Natural killer cell (primary cell): Measurements from ENCODE around the gene CCDC73. TPM values are rescaled to one million over a fixed set of nuclear protein-coding genes. Genes with fewer than 3 reads are reported as not detected.
"Not testable (repeated sequence)": the region's sequence is repeated elsewhere in the genome, so short reads cannot be mapped to it uniquely, and the experiment has no call there.

Experiments
- ATAC-seq, 3 donors: fragments of 150-1000 bp in 2 of 3; fragments of 200-7000 bp in 1 of 3; cut with Tn5 transposase; 1 replicate in 1 of 3; 2 replicates in 2 of 3; pipeline ENCODE4 v1.10.0; 2021; ENCODE audit warnings: mild to moderate bottlenecking in 2 of 3, moderate library complexity in 2 of 3
- DNase-seq, 2 donors: peaks; one replicate each; pipeline versions ENCODE4 v3.0.0 to v3.0.0-alpha.2; 2013 to 2021; ENCODE audit warnings: mixed read lengths in 1 of 2
- H3K27ac ChIP-seq: one replicate; pipeline ENCODE4 v1.5.1; 2013; ENCODE audit warnings: mild to moderate bottlenecking, low read length
- H3K27me3 ChIP-seq: one replicate; pipeline ENCODE4 v1.6.1; 2013; ENCODE audit warnings: low read length; ENCODE audit not compliant: control insufficient read depth, insufficient read depth
- H3K36me3 ChIP-seq: one replicate; pipeline ENCODE4 v1.6.1; 2013; ENCODE audit warnings: low read length; ENCODE audit not compliant: control insufficient read depth, insufficient read depth
- H3K4me1 ChIP-seq: one replicate; pipeline ENCODE4 v1.6.1; 2013; ENCODE audit warnings: low read length; ENCODE audit not compliant: control insufficient read depth, insufficient read depth
- H3K4me3 ChIP-seq: one replicate; pipeline ENCODE4 v1.5.1; 2013; ENCODE audit warnings: low read length
- H3K9me3 ChIP-seq: one replicate; pipeline ENCODE4 v1.6.1; 2013; ENCODE audit warnings: low read length; ENCODE audit not compliant: control insufficient read depth, insufficient read depth
- H3K27ac Mint-ChIP-seq, 2 donors: one replicate each; pipeline ENCODE4 v1.8.0; 2022; ENCODE audit warnings: mild to moderate bottlenecking in 2 of 2, mixed read lengths in 2 of 2, moderate library complexity in 1 of 2
- H3K27me3 Mint-ChIP-seq, 2 donors: one replicate each; pipeline ENCODE4 v1.8.0; 2022; ENCODE audit warnings: low read depth in 2 of 2, mixed read lengths in 2 of 2
- H3K36me3 Mint-ChIP-seq: one replicate; pipeline ENCODE4 v1.8.0; 2022; ENCODE audit warnings: mixed read lengths
- H3K4me1 Mint-ChIP-seq, 2 donors: one replicate each; pipeline ENCODE4 v1.8.0; 2022; ENCODE audit warnings: mixed read lengths in 2 of 2
- H3K4me3 Mint-ChIP-seq: one replicate; pipeline ENCODE4 v1.8.0; 2022; ENCODE audit warnings: mild to moderate bottlenecking, moderate library complexity, mixed read lengths
- H3K9me3 Mint-ChIP-seq, 2 donors: one replicate each; pipeline ENCODE4 v1.8.0; 2022; ENCODE audit warnings: mixed read lengths in 2 of 2
- CTCF ChIP-seq: fragments of 200-600 bp; IDR thresholded peaks from one replicate; pipeline ENCODE4 v1.8.0; 2022; ENCODE audit warnings: antibody characterized with exemption
- WGBS: methylation state at CpG from one replicate; pipeline ENCODE4 v1.1.7; 2013; ENCODE audit warnings: missing lambda C conversion rate; ENCODE audit not compliant: insufficient coverage; 5-methylcytosine and 5-hydroxymethylcytosine counted together
- intact Hi-C: fragments of 100-400 bp; cut with micrococcal nuclease; formaldehyde crosslinking; loops from one replicate; pipeline ENCODE4 v1.14.2; 2022
- total RNA-seq, 4 donors: library from RNA; stranded (reverse); fragments of 120-200 nt in 1 of 4; gene quantifications; one replicate each; pipeline versions ENCODE4 v1.2.3 to v1.2.4, GENCODE V29; 2013 to 2022

CCDC73 gene
- total RNA-seq, 3 donors from 2014 or later (not counting 1 experiment from before 2014, with no cell fraction given): not detected

GRCh38 chr11:32779136-32779535 is 15.3 kb downstream of the CCDC73 start:
- Mint-ChIP-seq H3K27me3 (no peaks in the 10 kb centered on the region), H3K4me1 (peaks cover 10 to 11% of the 10 kb centered on the region in 2 donors), H3K36me3 (no peaks in the 10 kb centered on the region), H3K4me3 (no peak overlapping the region), H3K9me3 (no peaks in the 10 kb centered on the region), H3K27ac (no peak overlapping the region)
- TF ChIP-seq CTCF: no peak
- H3K27ac ChIP-seq: no peak overlapping the region
- no peak for DNase-seq
- no peak overlapping the region for H3K4me3 ChIP-seq
- intact Hi-C loops: no loop called here
- no peaks in the 10 kb centered on the region for H3K36me3 ChIP-seq
- no peaks in the 10 kb centered on the region for H3K9me3 ChIP-seq
- H3K4me1 ChIP-seq: no peaks in the 10 kb centered on the region
- ATAC-seq: no peak
- no peaks in the 10 kb centered on the region for H3K27me3 ChIP-seq

GRCh38 chr11:32775908-32776307 is 18.6 kb downstream of the CCDC73 start:
- Histone ChIP-seq H3K4me3 (no peak overlapping the region), H3K4me1 (no peaks in the 10 kb centered on the region), H3K27me3 (no peaks in the 10 kb centered on the region), H3K27ac (no peak overlapping the region), H3K36me3 (no peaks in the 10 kb centered on the region), H3K9me3 (no peaks in the 10 kb centered on the region)
- H3K4me1 Mint-ChIP-seq: peaks cover 10 to 11% of the 10 kb centered on the region in 2 donors
- H3K27ac Mint-ChIP-seq: no peak overlapping the region
- intact Hi-C loops: no loop called here
- no peak for ATAC-seq
- no peaks in the 10 kb centered on the region for H3K27me3 Mint-ChIP-seq
- H3K4me3 Mint-ChIP-seq: no peak overlapping the region
- WGBS: 30% methylated on average over 2 of the region's 2 CpGs
- no peak for TF ChIP-seq CTCF
- no peaks in the 10 kb centered on the region for H3K36me3 Mint-ChIP-seq
- H3K9me3 Mint-ChIP-seq: no peaks in the 10 kb centered on the region
- DNase-seq: no peak

DNA sequence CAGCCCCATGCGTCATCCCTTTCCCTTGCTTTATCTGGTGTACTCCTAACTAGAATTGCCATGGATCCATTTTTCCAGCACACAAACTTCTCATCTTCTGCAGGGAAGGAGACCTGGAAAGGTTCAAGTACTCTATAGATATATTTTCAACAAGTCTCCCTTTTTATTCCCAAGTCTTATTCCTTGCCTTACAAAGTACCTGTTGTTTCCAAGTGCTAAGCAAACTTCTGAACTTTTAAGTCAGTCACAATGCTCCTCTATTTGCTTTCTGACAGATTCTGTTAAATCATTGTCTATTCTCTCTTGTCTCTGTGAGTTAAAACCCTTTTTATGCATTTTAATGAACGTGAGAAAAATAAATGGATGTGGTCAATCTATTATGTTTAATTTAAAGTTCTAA is 20.4 kb downstream of the CCDC73 start:
- intact Hi-C loops: no loop called here
- WGBS: 100% methylated on average over 1 of the region's 2 CpGs
- Mint-ChIP-seq H3K36me3 (no peaks in the 10 kb centered on the region), H3K4me3 (no peak overlapping the region), H3K4me1 (peaks cover 10 to 11% of the 10 kb centered on the region in 2 donors), H3K27me3 (no peaks in the 10 kb centered on the region), H3K27ac (no peak overlapping the region), H3K9me3 (no peaks in the 10 kb centered on the region)
- DNase-seq (no peak), ATAC-seq (no peak)
- Histone ChIP-seq H3K9me3 (no peaks in the 10 kb centered on the region), H3K4me1 (no peaks in the 10 kb centered on the region), H3K36me3 (no peaks in the 10 kb centered on the region), H3K4me3 (no peak overlapping the region), H3K27ac (no peak overlapping the region), H3K27me3 (no peaks in the 10 kb centered on the region)
- no peak for TF ChIP-seq CTCF

GRCh38 chr11:32772731-32773130 is 21.7 kb downstream of the CCDC73 start:
- H3K36me3 ChIP-seq: no peaks in the 10 kb centered on the region
- no peak for TF ChIP-seq CTCF
- no peak for DNase-seq
- H3K27ac ChIP-seq: no peak overlapping the region
- Mint-ChIP-seq H3K4me3 (no peak overlapping the region), H3K27me3 (no peaks in the 10 kb centered on the region), H3K27ac (no peak overlapping the region), H3K4me1 (peaks cover 10 to 11% of the 10 kb centered on the region in 2 donors), H3K9me3 (no peaks in the 10 kb centered on the region), H3K36me3 (no peaks in the 10 kb centered on the region)
- no peaks in the 10 kb centered on the region for H3K27me3 ChIP-seq
- no peak overlapping the region for H3K4me3 ChIP-seq
- ATAC-seq: no peak
- intact Hi-C loops: no loop called here
- no peaks in the 10 kb centered on the region for H3K4me1 ChIP-seq
- no peaks in the 10 kb centered on the region for H3K9me3 ChIP-seq

- H3K4me3 Mint-ChIP-seq, H3K4me1 Mint-ChIP-seq, H3K36me3 Mint-ChIP-seq, H3K4me3 ChIP-seq, H3K27ac ChIP-seq, H3K9me3 Mint-ChIP-seq, DNase-seq, H3K27ac Mint-ChIP-seq, H3K9me3 ChIP-seq, intact Hi-C loops, H3K27me3 Mint-ChIP-seq, H3K36me3 ChIP-seq, H3K27me3 ChIP-seq, ATAC-seq, H3K4me1 ChIP-seq: not testable (repeated sequence)
- no CpG with 5 or more reads among the region's 2 CpGs for WGBS
Measured at GRCh38 chr11:32761774-32762173, 32.7 kb downstream of the CCDC73 start.
